Astrocyte (in vitro differentiated cells and primary cell): ENCODE measurements around the gene NEK9. TPM values are rescaled to one million over a fixed set of nuclear protein-coding genes. Genes with fewer than 3 reads are reported as not detected.

Source experiments
- DNase-seq: peaks from one replicate; pipeline ENCODE4 v3.0.0-alpha.2; 2010; ENCODE audit warnings: low read depth
- FAIRE-seq: peaks from 2 replicates; lab custom pipeline; 2011; peaks lifted over from hg19 to GRCh38; lab: Jason Lieb, UNC
- H2AFZ ChIP-seq: 2 replicates; pipeline ENCODE4 v1.6.0; 2012; ENCODE audit warnings: low read depth, low read length, inconsistent platforms
- H3K27ac ChIP-seq: 2 replicates; pipeline ENCODE4 v1.5.1; 2011; ENCODE audit warnings: low read depth, low read length, inconsistent platforms
- H3K27me3 ChIP-seq: 2 replicates; pipeline ENCODE4 v1.6.0; 2011; ENCODE audit warnings: low read length, inconsistent platforms; ENCODE audit not compliant: insufficient read depth
- H3K36me3 ChIP-seq: 2 replicates; pipeline ENCODE4 v1.5.1; 2011; ENCODE audit warnings: low read length, inconsistent platforms; ENCODE audit not compliant: insufficient read depth
- H3K4me1 ChIP-seq: 2 replicates; pipeline ENCODE4 v1.5.1; 2011; ENCODE audit warnings: low read length, inconsistent platforms; ENCODE audit not compliant: insufficient read depth
- H3K4me2 ChIP-seq: 2 replicates; pipeline ENCODE4 v1.6.0; 2012; ENCODE audit warnings: low read length, inconsistent platforms
- H3K4me3 ChIP-seq: 2 replicates; pipeline ENCODE4 v1.5.1; 2011; ENCODE audit warnings: low read depth, mild to moderate bottlenecking, low read length, inconsistent platforms; ENCODE audit not compliant: insufficient read depth
- H3K79me2 ChIP-seq: 2 replicates; pipeline ENCODE4 v1.6.0; 2012; ENCODE audit warnings: mild to moderate bottlenecking, low read length, inconsistent platforms; ENCODE audit not compliant: insufficient read depth
- H3K9ac ChIP-seq: 2 replicates; pipeline ENCODE4 v1.6.0; 2012; ENCODE audit warnings: mild to moderate bottlenecking, low read length, inconsistent platforms
- H3K9me3 ChIP-seq: 2 replicates; pipeline ENCODE4 v1.5.1; 2012; ENCODE audit warnings: low read depth, mild to moderate bottlenecking, low read length, inconsistent platforms; ENCODE audit not compliant: insufficient read depth
- H4K20me1 ChIP-seq: 2 replicates; pipeline ENCODE4 v1.6.0; 2012; ENCODE audit warnings: low read length, inconsistent platforms; ENCODE audit not compliant: insufficient read depth
- H3K27ac Mint-ChIP-seq: one replicate; pipeline ENCODE4 v1.8.0; 2021; ENCODE audit warnings: mild to moderate bottlenecking, mixed read lengths; ENCODE audit not compliant: unreplicated experiment
- H3K27me3 Mint-ChIP-seq: one replicate; pipeline ENCODE4 v1.8.0; 2021; ENCODE audit warnings: low read depth, mixed read lengths; ENCODE audit not compliant: unreplicated experiment
- H3K36me3 Mint-ChIP-seq: one replicate; pipeline ENCODE4 v1.8.0; 2021; ENCODE audit warnings: low read depth, mixed read lengths; ENCODE audit not compliant: unreplicated experiment
- H3K4me1 Mint-ChIP-seq: one replicate; pipeline ENCODE4 v1.8.0; 2021; ENCODE audit warnings: low read depth, mixed read lengths; ENCODE audit not compliant: unreplicated experiment
- H3K4me3 Mint-ChIP-seq: one replicate; pipeline ENCODE4 v1.8.0; 2021; ENCODE audit warnings: mild to moderate bottlenecking, moderate library complexity, mixed read lengths; ENCODE audit not compliant: unreplicated experiment
- H3K9me3 Mint-ChIP-seq: one replicate; pipeline ENCODE4 v1.8.0; 2021; ENCODE audit warnings: mild to moderate bottlenecking, mixed read lengths; ENCODE audit not compliant: unreplicated experiment
- CTCF ChIP-seq: IDR thresholded peaks from 2 replicates; pipeline ENCODE4 v1.5.1; 2011; ENCODE audit warnings: low read depth, mild to moderate bottlenecking, inconsistent platforms, low read length, moderate library complexity; ENCODE audit not compliant: insufficient read depth
- EZH2 ChIP-seq: IDR thresholded peaks from 2 replicates; pipeline ENCODE4 v1.6.1; 2012; ENCODE audit warnings: mild to moderate bottlenecking, low read length, inconsistent platforms; ENCODE audit not compliant: insufficient read depth
- total RNA-seq: library from RNA; stranded (reverse); gene quantifications from 2 replicates; pipeline ENCODE4 v1.2.1, GENCODE V29; 2021

The NEK9 gene
- total RNA-seq, 1 donor from 2014 or later = 45.2 TPM

- DNase-seq (no peak), FAIRE-seq (no peak)
- Histone ChIP-seq H3K4me3 (no peak overlapping the region), H3K27ac (no peak overlapping the region), H3K4me1 (no peaks in the 10 kb centered on the region), H3K79me2 (peaks cover 31% of the 10 kb centered on the region), H4K20me1 (peaks cover 23% of the 10 kb centered on the region), H2AFZ (no peak overlapping the region), H3K36me3 (peaks cover 20% of the 10 kb centered on the region), H3K9me3 (no peaks in the 10 kb centered on the region), H3K4me2 (no peak overlapping the region), H3K9ac (no peak overlapping the region), H3K27me3 (no peaks in the 10 kb centered on the region)
- no peak for TF ChIP-seq CTCF
- TF ChIP-seq EZH2 = no peak
- Mint-ChIP-seq H3K9me3 (no peaks in the 10 kb centered on the region), H3K4me1 (peaks cover 2% of the 10 kb centered on the region), H3K36me3 (peaks cover 21% of the 10 kb centered on the region), H3K27me3 (no peaks in the 10 kb centered on the region), H3K27ac (no peak overlapping the region), H3K4me3 (no peak overlapping the region)
Observed at GRCh38 chr14:75134644-75135043, 7.8 kb upstream of the NEK9 start.

- H3K79me2 ChIP-seq = peaks cover 20% of the 10 kb centered on the region
- no peaks in the 10 kb centered on the region for H3K27me3 ChIP-seq
- H3K36me3 ChIP-seq = peaks cover 20% of the 10 kb centered on the region
- no peak overlapping the region for H2AFZ ChIP-seq
- H3K4me1 ChIP-seq = no peaks in the 10 kb centered on the region
- no peak overlapping the region for H3K4me3 Mint-ChIP-seq
- TF ChIP-seq EZH2 (no peak), CTCF (no peak)
- no peak overlapping the region for H3K27ac ChIP-seq
- H4K20me1 ChIP-seq = peaks cover 15% of the 10 kb centered on the region
- no peaks in the 10 kb centered on the region for H3K27me3 Mint-ChIP-seq
- H3K4me1 Mint-ChIP-seq = peaks cover 2% of the 10 kb centered on the region
- H3K9me3 ChIP-seq = no peaks in the 10 kb centered on the region
- H3K9me3 Mint-ChIP-seq = no peaks in the 10 kb centered on the region
- H3K9ac ChIP-seq = no peak overlapping the region
- H3K36me3 Mint-ChIP-seq = peaks cover 21% of the 10 kb centered on the region
- H3K27ac Mint-ChIP-seq = no peak overlapping the region
- FAIRE-seq = no peak
- no peak for DNase-seq
- H3K4me3 ChIP-seq = no peak overlapping the region
- no peak overlapping the region for H3K4me2 ChIP-seq
Observed at GRCh38 chr14:75133597-75133996, 6.7 kb upstream of the NEK9 start.

- peak overlapping the region; percentile 2 for H3K4me3 Mint-ChIP-seq
- H3K9me3 ChIP-seq = no peaks in the 10 kb centered on the region
- FAIRE-seq (peak; percentile 47), DNase-seq (peak; percentile 22)
- H3K27me3 Mint-ChIP-seq = no peaks in the 10 kb centered on the region
- no peak overlapping the region for H3K27ac ChIP-seq
- H3K4me1 Mint-ChIP-seq = peaks cover 2% of the 10 kb centered on the region
- H3K36me3 Mint-ChIP-seq = peaks cover 23% of the 10 kb centered on the region
- no peaks in the 10 kb centered on the region for H3K9me3 Mint-ChIP-seq
- peaks cover 15% of the 10 kb centered on the region for H4K20me1 ChIP-seq
- TF ChIP-seq CTCF (peak; percentile 84), EZH2 (no peak)
- no peak overlapping the region for H2AFZ ChIP-seq
- H3K27me3 ChIP-seq = no peaks in the 10 kb centered on the region
- peaks cover 10% of the 10 kb centered on the region for H3K79me2 ChIP-seq
- no peak overlapping the region for H3K27ac Mint-ChIP-seq
- H3K9ac ChIP-seq = peak overlapping the region; percentile 42
- no peak overlapping the region for H3K4me2 ChIP-seq
- H3K36me3 ChIP-seq = peaks cover 20% of the 10 kb centered on the region
- no peaks in the 10 kb centered on the region for H3K4me1 ChIP-seq
- H3K4me3 ChIP-seq = no peak overlapping the region
Observed at GRCh38 chr14:75132382-75133086, 5.7 kb upstream of the NEK9 start.
